ENCODE data around the gene RBM39. TPM values are rescaled to one million over a fixed set of nuclear protein-coding genes. Genes with fewer than 3 reads are reported as not detected.

The RBM39 gene
- total and polyA plus RNA-seq, 2 of the 13 experiments (the other 11 are each of a cell fraction or from before 2014, with no cell fraction given): 788 to 920 TPM

DNA sequence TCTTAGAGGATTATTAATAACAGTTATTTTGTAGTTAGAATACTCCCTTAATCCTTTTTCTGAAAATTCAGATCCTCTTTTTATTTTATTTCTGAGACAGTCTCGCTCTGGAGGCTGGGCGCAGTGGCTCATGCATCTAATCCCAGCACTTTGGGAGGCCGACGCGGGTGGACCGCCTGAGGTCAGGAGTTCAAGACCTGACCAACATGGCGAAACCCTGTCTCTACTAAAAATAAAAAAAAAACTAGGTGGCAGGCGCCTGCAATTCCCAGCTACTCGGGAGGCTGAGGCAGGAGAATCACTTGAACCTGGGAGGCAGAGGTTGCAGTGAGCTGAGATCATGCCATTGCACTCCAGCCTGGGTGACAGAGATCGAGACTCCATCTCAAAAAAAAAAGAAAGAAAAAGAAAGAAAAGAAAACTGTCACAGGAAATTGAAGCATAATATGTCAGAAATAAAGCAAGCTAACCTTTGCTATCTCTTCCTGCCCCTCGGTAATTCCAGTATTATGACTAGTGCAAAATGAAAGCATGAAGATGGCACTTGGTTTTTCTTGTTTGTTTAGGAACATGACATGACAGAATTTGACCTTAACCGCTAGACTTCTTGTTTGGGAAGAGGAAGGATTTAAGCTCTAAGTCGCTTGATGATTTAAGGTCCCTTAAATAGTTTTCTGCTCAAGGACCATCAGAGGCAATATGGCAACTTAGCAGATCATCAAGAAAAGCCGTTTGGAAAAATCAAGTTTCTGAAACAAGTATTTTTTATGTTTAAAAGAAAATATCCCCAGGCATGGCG lies 1.8 kb upstream of the RBM39 start (continued):
- TF ChIP-seq, protein P1, sequence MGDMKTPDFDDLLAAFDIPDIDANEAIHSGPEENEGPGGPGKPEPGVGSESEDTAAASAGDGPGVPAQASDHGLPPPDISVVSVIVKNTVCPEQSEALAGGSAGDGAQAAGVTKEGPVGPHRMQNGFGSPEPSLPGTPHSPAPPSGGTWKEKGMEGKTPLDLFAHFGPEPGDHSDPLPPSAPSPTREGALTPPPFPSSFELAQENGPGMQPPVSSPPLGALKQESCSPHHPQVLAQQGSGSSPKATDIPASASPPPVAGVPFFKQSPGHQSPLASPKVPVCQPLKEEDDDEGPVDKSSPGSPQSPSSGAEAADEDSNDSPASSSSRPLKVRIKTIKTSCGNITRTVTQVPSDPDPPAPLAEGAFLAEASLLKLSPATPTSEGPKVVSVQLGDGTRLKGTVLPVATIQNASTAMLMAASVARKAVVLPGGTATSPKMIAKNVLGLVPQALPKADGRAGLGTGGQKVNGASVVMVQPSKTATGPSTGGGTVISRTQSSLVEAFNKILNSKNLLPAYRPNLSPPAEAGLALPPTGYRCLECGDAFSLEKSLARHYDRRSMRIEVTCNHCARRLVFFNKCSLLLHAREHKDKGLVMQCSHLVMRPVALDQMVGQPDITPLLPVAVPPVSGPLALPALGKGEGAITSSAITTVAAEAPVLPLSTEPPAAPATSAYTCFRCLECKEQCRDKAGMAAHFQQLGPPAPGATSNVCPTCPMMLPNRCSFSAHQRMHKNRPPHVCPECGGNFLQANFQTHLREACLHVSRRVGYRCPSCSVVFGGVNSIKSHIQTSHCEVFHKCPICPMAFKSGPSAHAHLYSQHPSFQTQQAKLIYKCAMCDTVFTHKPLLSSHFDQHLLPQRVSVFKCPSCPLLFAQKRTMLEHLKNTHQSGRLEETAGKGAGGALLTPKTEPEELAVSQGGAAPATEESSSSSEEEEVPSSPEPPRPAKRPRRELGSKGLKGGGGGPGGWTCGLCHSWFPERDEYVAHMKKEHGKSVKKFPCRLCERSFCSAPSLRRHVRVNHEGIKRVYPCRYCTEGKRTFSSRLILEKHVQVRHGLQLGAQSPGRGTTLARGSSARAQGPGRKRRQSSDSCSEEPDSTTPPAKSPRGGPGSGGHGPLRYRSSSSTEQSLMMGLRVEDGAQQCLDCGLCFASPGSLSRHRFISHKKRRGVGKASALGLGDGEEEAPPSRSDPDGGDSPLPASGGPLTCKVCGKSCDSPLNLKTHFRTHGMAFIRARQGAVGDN (CRISPR knock-in tag; IDR thresholded peaks at IDR 0.05): peak; percentile 63
- TF ChIP-seq, protein P2, sequence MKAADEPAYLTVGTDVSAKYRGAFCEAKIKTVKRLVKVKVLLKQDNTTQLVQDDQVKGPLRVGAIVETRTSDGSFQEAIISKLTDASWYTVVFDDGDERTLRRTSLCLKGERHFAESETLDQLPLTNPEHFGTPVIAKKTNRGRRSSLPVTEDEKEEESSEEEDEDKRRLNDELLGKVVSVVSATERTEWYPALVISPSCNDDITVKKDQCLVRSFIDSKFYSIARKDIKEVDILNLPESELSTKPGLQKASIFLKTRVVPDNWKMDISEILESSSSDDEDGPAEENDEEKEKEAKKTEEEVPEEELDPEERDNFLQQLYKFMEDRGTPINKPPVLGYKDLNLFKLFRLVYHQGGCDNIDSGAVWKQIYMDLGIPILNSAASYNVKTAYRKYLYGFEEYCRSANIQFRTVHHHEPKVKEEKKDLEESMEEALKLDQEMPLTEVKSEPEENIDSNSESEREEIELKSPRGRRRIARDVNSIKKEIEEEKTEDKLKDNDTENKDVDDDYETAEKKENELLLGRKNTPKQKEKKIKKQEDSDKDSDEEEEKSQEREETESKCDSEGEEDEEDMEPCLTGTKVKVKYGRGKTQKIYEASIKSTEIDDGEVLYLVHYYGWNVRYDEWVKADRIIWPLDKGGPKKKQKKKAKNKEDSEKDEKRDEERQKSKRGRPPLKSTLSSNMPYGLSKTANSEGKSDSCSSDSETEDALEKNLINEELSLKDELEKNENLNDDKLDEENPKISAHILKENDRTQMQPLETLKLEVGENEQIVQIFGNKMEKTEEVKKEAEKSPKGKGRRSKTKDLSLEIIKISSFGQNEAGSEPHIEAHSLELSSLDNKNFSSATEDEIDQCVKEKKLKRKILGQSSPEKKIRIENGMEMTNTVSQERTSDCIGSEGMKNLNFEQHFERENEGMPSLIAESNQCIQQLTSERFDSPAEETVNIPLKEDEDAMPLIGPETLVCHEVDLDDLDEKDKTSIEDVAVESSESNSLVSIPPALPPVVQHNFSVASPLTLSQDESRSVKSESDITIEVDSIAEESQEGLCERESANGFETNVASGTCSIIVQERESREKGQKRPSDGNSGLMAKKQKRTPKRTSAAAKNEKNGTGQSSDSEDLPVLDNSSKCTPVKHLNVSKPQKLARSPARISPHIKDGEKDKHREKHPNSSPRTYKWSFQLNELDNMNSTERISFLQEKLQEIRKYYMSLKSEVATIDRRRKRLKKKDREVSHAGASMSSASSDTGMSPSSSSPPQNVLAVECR (CRISPR knock-in tag; IDR thresholded peaks at IDR 0.05; ENCODE audit: borderline replicate concordance): peak; percentile 37; the same call in 1 of the 2 replicates
- TF ChIP-seq MAFK (conservative IDR thresholded peaks at IDR 0.05 in 1 of 2, IDR thresholded peaks at IDR 0.05 in 1 of 2; ENCODE audit: low read length in 2 of 2) (peak; percentile 71 to 89), ZNF572 (CRISPR knock-in tag; IDR thresholded peaks at IDR 0.05) (no peak), MXI1 (IDR thresholded peaks at IDR 0.05; ENCODE audit: borderline replicate concordance, low read depth, low read length) (0 out of 3 replicates have a peak, but pooled peaks have one; percentile 48), ZBTB7B (CRISPR knock-in tag; IDR thresholded peaks at IDR 0.05) (peak; percentile 31; the same call in 1 of the 2 replicates), MAZ (IDR thresholded peaks at IDR 0.05; ENCODE audit: borderline replicate concordance, low read depth, low read length) (no peak), MAZ (CRISPR knock-in tag; IDR thresholded peaks at IDR 0.05; ENCODE audit: low read depth) (no peak), ZNF768 (CRISPR knock-in tag; IDR thresholded peaks at IDR 0.05) (no peak; the same call in 1 of the 2 replicates), ZNF350 (CRISPR knock-in tag; IDR thresholded peaks at IDR 0.05; ENCODE audit: borderline replicate concordance, low read depth) (peak; percentile 53; the same call in 1 of the 2 replicates), ZNF510 (CRISPR knock-in tag; IDR thresholded peaks at IDR 0.05; ENCODE audit: low read depth) (no peak)
- TF ChIP-seq, protein P3, sequence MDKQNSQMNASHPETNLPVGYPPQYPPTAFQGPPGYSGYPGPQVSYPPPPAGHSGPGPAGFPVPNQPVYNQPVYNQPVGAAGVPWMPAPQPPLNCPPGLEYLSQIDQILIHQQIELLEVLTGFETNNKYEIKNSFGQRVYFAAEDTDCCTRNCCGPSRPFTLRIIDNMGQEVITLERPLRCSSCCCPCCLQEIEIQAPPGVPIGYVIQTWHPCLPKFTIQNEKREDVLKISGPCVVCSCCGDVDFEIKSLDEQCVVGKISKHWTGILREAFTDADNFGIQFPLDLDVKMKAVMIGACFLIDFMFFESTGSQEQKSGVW (CRISPR knock-in tag; IDR thresholded peaks at IDR 0.05; ENCODE audit: borderline replicate concordance): no peak
